GM19240 (cell line): ENCODE measurements around the gene RCAN2.

Experiments
- DNase-seq: peaks from one replicate; pipeline ENCODE4 v3.0.0; 2011; ENCODE audit warnings: low spot score; ENCODE audit not compliant: insufficient read length

RCAN2 gene

GRCh38 chr6:46262928-46263706 lies 228.1 kb downstream of the RCAN2 start:
- DNase-seq: no peak

- DNase-seq: no peak
Measured at GRCh38 chr6:46258249-46258648, 233.0 kb downstream of the RCAN2 start.

- no peak for DNase-seq
Measured at GRCh38 chr6:46255528-46255927, 235.7 kb downstream of the RCAN2 start.

- no peak for DNase-seq
Measured at GRCh38 chr6:46254946-46255345, 236.3 kb downstream of the RCAN2 start.

- DNase-seq: no peak
Measured at GRCh38 chr6:46254331-46254730, 236.9 kb downstream of the RCAN2 start.

GRCh38 chr6:46251583-46252339 lies 239.5 kb downstream of the RCAN2 start:
- DNase-seq: no peak

- DNase-seq: no peak
Measured at GRCh38 chr6:46248143-46248542, 243.1 kb downstream of the RCAN2 start.

GRCh38 chr6:46246727-46247126 lies 244.5 kb downstream of the RCAN2 start:
- DNase-seq: no peak

- no peak for DNase-seq
Measured at GRCh38 chr6:46246081-46246480, 245.2 kb downstream of the RCAN2 start.

- DNase-seq: no peak
Measured at GRCh38 chr6:46244670-46245069, 246.6 kb downstream of the RCAN2 start.

GRCh38 chr6:46243754-46244153 lies 247.5 kb downstream of the RCAN2 start:
- DNase-seq: no peak

GRCh38 chr6:46242921-46243320 lies 248.3 kb downstream of the RCAN2 start:
- DNase-seq: no peak

GRCh38 chr6:46240866-46241565 lies 250.2 kb downstream of the RCAN2 start:
- no peak for DNase-seq

GRCh38 chr6:46236752-46237151 lies 254.5 kb downstream of the RCAN2 start:
- no peak for DNase-seq

- DNase-seq: no peak
Measured at GRCh38 chr6:46235242-46235641, 256.0 kb downstream of the RCAN2 start.

- no peak for DNase-seq
Measured at GRCh38 chr6:46234700-46235099, 256.5 kb downstream of the RCAN2 start.

GRCh38 chr6:46234156-46234556 lies 257.1 kb downstream of the RCAN2 start:
- no peak for DNase-seq

- DNase-seq: no peak
Measured at GRCh38 chr6:46233129-46233528, 258.1 kb downstream of the RCAN2 start.

- DNase-seq: no peak
Measured at GRCh38 chr6:46222286-46222685, 269.0 kb downstream of the RCAN2 start.

GRCh38 chr6:46221222-46221793 lies 269.9 kb downstream of the RCAN2 start:
- DNase-seq: peak; percentile 27

- DNase-seq: no peak
Measured at GRCh38 chr6:46220352-46221221, 270.7 kb downstream of the RCAN2 start.
